Nephron progenitor cell (in vitro differentiated cells): ENCODE data around the gene KATNAL2.

Source experiments
- DNase-seq: peaks from one replicate; pipeline ENCODE4 v3.0.0; 2021
- H3K27ac Mint-ChIP-seq: 2 replicates; pipeline ENCODE4 v1.8.0; 2021; ENCODE audit warnings: mild to moderate bottlenecking, moderate library complexity, mixed read lengths
- H3K27me3 Mint-ChIP-seq: 2 replicates; pipeline ENCODE4 v1.8.0; 2021; ENCODE audit warnings: mild to moderate bottlenecking, low read depth, mixed read lengths; ENCODE audit not compliant: poor library complexity
- H3K36me3 Mint-ChIP-seq: 2 replicates; pipeline ENCODE4 v1.8.0; 2021; ENCODE audit warnings: low read depth, mixed read lengths
- H3K4me1 Mint-ChIP-seq: 2 replicates; pipeline ENCODE4 v1.8.0; 2021; ENCODE audit warnings: mixed read lengths
- H3K4me3 Mint-ChIP-seq: 2 replicates; pipeline ENCODE4 v1.8.0; 2021; ENCODE audit warnings: mild to moderate bottlenecking, moderate library complexity, mixed read lengths
- H3K9me3 Mint-ChIP-seq: 2 replicates; pipeline ENCODE4 v1.8.0; 2021; ENCODE audit warnings: mild to moderate bottlenecking, moderate library complexity, mixed read lengths
- TF ChIP-seq, protein P1 (sequence below): fragments of 200-600 bp; sonication (generic); IDR thresholded peaks from 2 replicates; pipeline ENCODE4 v1.5.0; 2021; ENCODE audit warnings: antibody characterized with exemption

The KATNAL2 gene

DNA sequence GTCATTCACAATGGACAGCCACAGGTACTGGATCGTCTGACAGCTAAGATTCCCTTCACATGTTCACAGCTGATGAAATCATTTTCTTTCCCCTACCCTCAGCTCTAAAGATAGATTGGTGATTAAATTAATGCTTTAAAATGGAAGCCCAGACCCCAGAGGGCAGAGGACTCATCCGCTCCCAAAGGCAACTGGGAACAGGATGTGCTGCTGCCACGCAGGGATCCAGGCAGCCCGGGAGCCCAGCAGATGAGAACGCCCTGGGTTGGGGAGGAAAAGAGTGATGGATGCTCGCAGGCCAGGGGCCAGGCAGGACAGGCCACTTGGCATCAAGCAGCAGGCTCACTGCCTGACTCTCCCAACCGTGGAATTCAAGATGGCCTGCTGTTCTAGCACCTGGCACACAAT lies 191.6 kb downstream of the KATNAL2 start:
- no peak for DNase-seq
- H3K36me3 Mint-ChIP-seq: peaks cover 50% of the 10 kb centered on the region
- H3K4me3 Mint-ChIP-seq: no peak overlapping the region
- H3K27ac Mint-ChIP-seq: no peak overlapping the region
- TF ChIP-seq, protein P1, sequence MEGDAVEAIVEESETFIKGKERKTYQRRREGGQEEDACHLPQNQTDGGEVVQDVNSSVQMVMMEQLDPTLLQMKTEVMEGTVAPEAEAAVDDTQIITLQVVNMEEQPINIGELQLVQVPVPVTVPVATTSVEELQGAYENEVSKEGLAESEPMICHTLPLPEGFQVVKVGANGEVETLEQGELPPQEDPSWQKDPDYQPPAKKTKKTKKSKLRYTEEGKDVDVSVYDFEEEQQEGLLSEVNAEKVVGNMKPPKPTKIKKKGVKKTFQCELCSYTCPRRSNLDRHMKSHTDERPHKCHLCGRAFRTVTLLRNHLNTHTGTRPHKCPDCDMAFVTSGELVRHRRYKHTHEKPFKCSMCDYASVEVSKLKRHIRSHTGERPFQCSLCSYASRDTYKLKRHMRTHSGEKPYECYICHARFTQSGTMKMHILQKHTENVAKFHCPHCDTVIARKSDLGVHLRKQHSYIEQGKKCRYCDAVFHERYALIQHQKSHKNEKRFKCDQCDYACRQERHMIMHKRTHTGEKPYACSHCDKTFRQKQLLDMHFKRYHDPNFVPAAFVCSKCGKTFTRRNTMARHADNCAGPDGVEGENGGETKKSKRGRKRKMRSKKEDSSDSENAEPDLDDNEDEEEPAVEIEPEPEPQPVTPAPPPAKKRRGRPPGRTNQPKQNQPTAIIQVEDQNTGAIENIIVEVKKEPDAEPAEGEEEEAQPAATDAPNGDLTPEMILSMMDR: no peak
- H3K27me3 Mint-ChIP-seq: peaks cover 3% of the 10 kb centered on the region
- no peaks in the 10 kb centered on the region for H3K9me3 Mint-ChIP-seq
- H3K4me1 Mint-ChIP-seq: no peaks in the 10 kb centered on the region

- no peak overlapping the region for H3K4me3 Mint-ChIP-seq
- TF ChIP-seq, protein P1: no peak
- no peak for DNase-seq
These were observed 192.3 kb downstream of the KATNAL2 start for GRCh38 chr18:47109720-47110119.

GRCh38 chr18:47110492-47111274 lies 193.3 kb downstream of the KATNAL2 start:
- Mint-ChIP-seq H3K27me3 (peaks cover 3% of the 10 kb centered on the region), H3K4me1 (no peaks in the 10 kb centered on the region)

More at GRCh38 chr18:47109720-47110119, 192.3 kb downstream of the KATNAL2 start:
- Mint-ChIP-seq H3K27me3 (peaks cover 3% of the 10 kb centered on the region), H3K4me1 (no peaks in the 10 kb centered on the region), H3K36me3 (peaks cover 43% of the 10 kb centered on the region), H3K9me3 (no peaks in the 10 kb centered on the region), H3K27ac (no peak overlapping the region)

DNA sequence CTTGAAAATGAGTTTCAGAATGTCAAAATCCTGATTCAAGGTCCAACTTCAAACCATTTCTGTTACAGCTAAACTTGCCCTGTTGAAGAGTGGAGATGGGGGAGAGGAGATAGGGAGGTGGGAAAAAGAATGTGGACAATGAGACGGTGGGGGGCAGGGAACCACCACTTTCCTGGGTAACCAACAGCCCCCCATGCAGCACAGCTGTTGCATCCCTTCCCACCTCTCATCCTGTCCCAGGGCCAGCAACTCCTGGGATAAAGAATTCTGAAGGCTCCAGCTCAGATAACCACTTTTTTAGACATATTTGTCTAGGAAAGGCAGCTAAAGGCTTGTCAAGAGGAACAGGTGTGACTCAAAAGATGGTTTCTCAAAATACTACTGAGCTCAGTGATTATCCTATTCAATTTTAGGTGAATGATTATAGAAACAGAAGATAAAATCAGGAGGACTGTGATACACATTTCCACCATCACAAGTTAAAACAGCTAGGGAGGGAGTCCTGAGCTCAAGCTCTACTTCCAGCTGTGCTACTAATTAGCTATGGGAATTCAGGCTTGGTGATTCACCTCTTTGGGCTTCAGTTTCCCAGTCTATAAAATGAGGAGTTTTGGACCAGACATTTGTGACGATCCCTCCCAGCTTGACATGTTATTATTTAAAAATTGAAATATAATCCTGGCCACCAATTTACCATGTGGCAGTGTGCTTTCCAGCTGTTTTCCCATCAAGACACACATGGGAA lies 196.6 kb downstream of the KATNAL2 start:
- no peak for DNase-seq
- no peak overlapping the region for H3K27ac Mint-ChIP-seq
- H3K4me1 Mint-ChIP-seq: no peaks in the 10 kb centered on the region
- peaks cover 2% of the 10 kb centered on the region for H3K27me3 Mint-ChIP-seq
- H3K9me3 Mint-ChIP-seq: no peaks in the 10 kb centered on the region
- H3K36me3 Mint-ChIP-seq: peaks cover 42% of the 10 kb centered on the region
- TF ChIP-seq, protein P1: no peak
- no peak overlapping the region for H3K4me3 Mint-ChIP-seq

More at GRCh38 chr18:47110492-47111274, 193.3 kb downstream of the KATNAL2 start:
- peaks cover 41% of the 10 kb centered on the region for H3K36me3 Mint-ChIP-seq
- TF ChIP-seq, protein P1: no peak
- no peaks in the 10 kb centered on the region for H3K9me3 Mint-ChIP-seq
- DNase-seq: no peak
- no peak overlapping the region for H3K27ac Mint-ChIP-seq
- H3K4me3 Mint-ChIP-seq: no peak overlapping the region

DNA sequence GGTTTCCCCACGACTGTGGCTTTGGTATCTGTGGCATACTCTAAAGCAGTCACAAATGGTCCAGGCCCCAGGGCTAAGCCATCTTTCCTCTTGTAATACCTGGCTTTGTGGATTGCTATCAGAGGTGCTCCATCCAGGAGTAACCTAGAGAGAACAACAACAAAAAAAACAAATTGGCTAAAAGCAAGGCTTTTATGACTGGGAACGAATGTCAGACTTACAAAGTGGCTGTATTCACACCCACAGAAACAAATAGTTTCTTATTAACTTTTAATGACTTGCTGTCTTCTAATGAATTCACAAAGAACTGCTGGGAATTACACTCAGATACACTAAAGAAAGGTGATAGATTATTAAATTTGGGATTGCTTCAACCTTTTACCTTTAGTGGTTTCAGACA lies 197.8 kb downstream of the KATNAL2 start:
- Mint-ChIP-seq H3K36me3 (peaks cover 50% of the 10 kb centered on the region), H3K4me3 (no peak overlapping the region), H3K9me3 (no peaks in the 10 kb centered on the region), H3K27ac (no peak overlapping the region), H3K27me3 (no peaks in the 10 kb centered on the region), H3K4me1 (no peaks in the 10 kb centered on the region)
- DNase-seq: no peak
- TF ChIP-seq, protein P1: no peak
